A673 (cell line): Measurements from ENCODE around the gene ABRACL. TPM values are rescaled to one million over a fixed set of nuclear protein-coding genes. Genes with fewer than 3 reads are reported as not detected.
"Not testable (repeated sequence)": the region's sequence is repeated elsewhere in the genome, so short reads cannot be mapped to it uniquely, and the experiment has no call there.

ENCODE experiments used
- BruUV-seq: library from RNA; stranded (reverse); fragments of 400-500 nt; replicated peaks from 2 replicates; lab custom pipeline; 2021; lab: Mats Ljungman, UMichigan
- CTCF ChIA-PET: fragments of 300-600 bp; sonication (Branson Sonifier 250); formaldehyde crosslinking; loops from one replicate; lab custom pipeline; 2022; ENCODE audit warnings: antibody characterized with exemption; lab: Charles Lee
- POLR2A ChIA-PET: fragments of 300-600 bp; sonication (Branson Sonifier 250); formaldehyde crosslinking; loops from one replicate; lab custom pipeline; 2022; ENCODE audit warnings: antibody characterized with exemption; ENCODE audit not compliant: low non-redundant PET; lab: Charles Lee
- DNase-seq: peaks from one replicate; pipeline ENCODE4 v3.0.0-alpha.2; 2015; ENCODE audit warnings: low spot score
- H3K27ac ChIP-seq: fragments of 200-600 bp; sonication (generic); 2 replicates; pipeline ENCODE4 v1.5.1; 2016; ENCODE audit warnings: mixed run types, low read depth, mild to moderate bottlenecking, mixed read lengths, antibody characterized with exemption, low read length; ENCODE audit not compliant: poor library complexity, severe bottlenecking
- H3K27me3 ChIP-seq: fragments of 200-600 bp; sonication (generic); replicated peaks from 2 replicates; pipeline ENCODE4 v1.6.1; 2017; ENCODE audit warnings: mixed run types, low read depth, mild to moderate bottlenecking, mixed read lengths, antibody characterized with exemption, low read length; ENCODE audit not compliant: insufficient read depth, poor library complexity
- H3K36me3 ChIP-seq: fragments of 200-600 bp; sonication (generic); 2 replicates; pipeline ENCODE4 v1.6.1; 2016; ENCODE audit warnings: mixed run types, mild to moderate bottlenecking, mixed read lengths, antibody characterized with exemption, low read length; ENCODE audit not compliant: insufficient read depth, poor library complexity, severe bottlenecking
- H3K4me1 ChIP-seq: fragments of 200-600 bp; sonication (generic); 2 replicates; pipeline ENCODE4 v1.6.1; 2017; ENCODE audit warnings: mixed run types, mild to moderate bottlenecking, mixed read lengths, antibody characterized with exemption, low read length; ENCODE audit not compliant: insufficient read depth, poor library complexity, severe bottlenecking
- H3K4me3 ChIP-seq: fragments of 200-600 bp; sonication (generic); 2 replicates; pipeline ENCODE4 v1.5.1; 2016; ENCODE audit warnings: low read depth, mixed run types, mild to moderate bottlenecking, mixed read lengths, low read length; ENCODE audit not compliant: poor library complexity, severe bottlenecking
- H3K9me3 ChIP-seq: fragments of 200-600 bp; sonication (generic); 2 replicates; pipeline ENCODE4 v1.6.1; 2016; ENCODE audit warnings: mixed run types, low read depth, mild to moderate bottlenecking, mixed read lengths, antibody characterized with exemption, low read length; ENCODE audit not compliant: poor library complexity, severe bottlenecking
- EZH2 ChIP-seq: fragments of 200-600 bp; sonication (generic); IDR thresholded peaks from 2 replicates; pipeline ENCODE4 v1.6.1; 2017; ENCODE audit warnings: borderline replicate concordance, low read depth, mild to moderate bottlenecking, mixed read lengths, antibody characterized with exemption, low read length; ENCODE audit not compliant: poor library complexity, severe bottlenecking
- intact Hi-C: fragments of 100-400 bp; cut with micrococcal nuclease; formaldehyde crosslinking; loops from one replicate; pipeline ENCODE4 v1.10.0; 2022; ENCODE audit not compliant: unreplicated experiment
- total RNA-seq: library from RNA; stranded (reverse); gene quantifications from 2 replicates; pipeline ENCODE4 v1.2.3, GENCODE V29; 2021
- TF ChIP-seq, protein P1 (sequence below): fragments of 300-800, 200-600 bp; sonication (generic); conservative IDR thresholded peaks from 2 replicates; pipeline ENCODE4 v1.5.1; 2017; ENCODE audit warnings: low read depth, mild to moderate bottlenecking, antibody characterized with exemption, low read length, moderate library complexity, mixed read lengths

Gene ABRACL
- total RNA-seq, 1 experiment from 2014 or later, result 98.5 TPM

DNA sequence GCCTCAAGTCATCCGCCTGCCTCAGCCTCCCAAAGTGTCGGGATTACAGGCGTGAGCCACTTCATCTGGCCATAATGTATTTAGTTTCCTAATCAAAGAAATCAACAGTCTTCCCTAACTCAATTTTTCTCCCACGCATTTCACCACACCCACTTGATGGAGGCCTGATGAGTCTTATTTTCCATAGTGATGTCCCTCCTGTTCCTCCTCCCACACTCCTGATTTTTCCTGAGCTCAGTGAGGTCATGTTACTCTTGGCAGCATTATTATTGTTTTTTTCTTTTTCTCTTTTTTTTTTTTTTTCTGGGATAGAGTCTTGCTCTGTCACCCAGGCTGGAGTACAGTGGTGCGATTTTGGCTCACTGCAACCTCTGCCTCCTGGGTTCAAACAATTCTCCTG lies 8.9 kb downstream of the ABRACL start:
- DNase-seq, result no peak
- CTCF ChIA-PET, result no interaction called here
- POLR2A ChIA-PET, result interaction anchor here (0.8 kb wide), 1 partner anchor 274 kb away, joined by 3 read pairs; no protein-coding TSS in a partner anchor
- H3K36me3 ChIP-seq, result peaks cover 6% of the 10 kb centered on the region
- TF ChIP-seq, protein P1, sequence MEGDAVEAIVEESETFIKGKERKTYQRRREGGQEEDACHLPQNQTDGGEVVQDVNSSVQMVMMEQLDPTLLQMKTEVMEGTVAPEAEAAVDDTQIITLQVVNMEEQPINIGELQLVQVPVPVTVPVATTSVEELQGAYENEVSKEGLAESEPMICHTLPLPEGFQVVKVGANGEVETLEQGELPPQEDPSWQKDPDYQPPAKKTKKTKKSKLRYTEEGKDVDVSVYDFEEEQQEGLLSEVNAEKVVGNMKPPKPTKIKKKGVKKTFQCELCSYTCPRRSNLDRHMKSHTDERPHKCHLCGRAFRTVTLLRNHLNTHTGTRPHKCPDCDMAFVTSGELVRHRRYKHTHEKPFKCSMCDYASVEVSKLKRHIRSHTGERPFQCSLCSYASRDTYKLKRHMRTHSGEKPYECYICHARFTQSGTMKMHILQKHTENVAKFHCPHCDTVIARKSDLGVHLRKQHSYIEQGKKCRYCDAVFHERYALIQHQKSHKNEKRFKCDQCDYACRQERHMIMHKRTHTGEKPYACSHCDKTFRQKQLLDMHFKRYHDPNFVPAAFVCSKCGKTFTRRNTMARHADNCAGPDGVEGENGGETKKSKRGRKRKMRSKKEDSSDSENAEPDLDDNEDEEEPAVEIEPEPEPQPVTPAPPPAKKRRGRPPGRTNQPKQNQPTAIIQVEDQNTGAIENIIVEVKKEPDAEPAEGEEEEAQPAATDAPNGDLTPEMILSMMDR, result no peak
- TF ChIP-seq EZH2, result no peak
- intact Hi-C loops, result no loop called here
- H3K4me1 ChIP-seq, result no peaks in the 10 kb centered on the region
- no peaks in the 10 kb centered on the region for H3K27me3 ChIP-seq
- no peaks in the 10 kb centered on the region for H3K9me3 ChIP-seq
- H3K4me3 ChIP-seq, result no peak overlapping the region
- BruUV-seq, result no TSS peak
- H3K27ac ChIP-seq, result no peak overlapping the region

DNA sequence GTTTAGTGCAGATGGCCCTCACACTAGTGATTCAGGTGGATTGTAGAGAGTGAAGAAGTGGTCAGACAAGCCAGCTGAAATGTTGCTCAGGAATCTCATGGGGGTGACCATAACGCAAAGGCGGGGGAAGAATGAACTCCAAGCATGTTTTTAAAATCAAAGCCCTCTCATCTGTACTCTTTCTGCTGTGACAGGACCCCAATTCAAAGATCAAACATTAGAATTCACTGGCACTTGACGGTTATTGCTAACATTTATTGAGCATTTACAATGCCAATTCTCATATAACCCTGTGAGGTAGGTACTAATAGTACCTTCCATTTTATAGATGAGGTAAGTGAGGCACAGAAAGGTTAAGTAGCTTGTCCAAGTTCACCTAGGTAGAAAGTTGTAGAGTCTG lies 15.7 kb downstream of the ABRACL start:
- Histone ChIP-seq H3K36me3 (no peaks in the 10 kb centered on the region), H3K9me3 (no peaks in the 10 kb centered on the region), H3K4me1 (no peaks in the 10 kb centered on the region), H3K27me3 (no peaks in the 10 kb centered on the region), H3K27ac (no peak overlapping the region), H3K4me3 (no peak overlapping the region)
- BruUV-seq, result no TSS peak
- ChIA-PET CTCF (no interaction called here), POLR2A (no interaction called here)
- DNase-seq, result no peak
- TF ChIP-seq EZH2, result no peak
- TF ChIP-seq, protein P1, result no peak
- intact Hi-C loops, result no loop called here

DNA sequence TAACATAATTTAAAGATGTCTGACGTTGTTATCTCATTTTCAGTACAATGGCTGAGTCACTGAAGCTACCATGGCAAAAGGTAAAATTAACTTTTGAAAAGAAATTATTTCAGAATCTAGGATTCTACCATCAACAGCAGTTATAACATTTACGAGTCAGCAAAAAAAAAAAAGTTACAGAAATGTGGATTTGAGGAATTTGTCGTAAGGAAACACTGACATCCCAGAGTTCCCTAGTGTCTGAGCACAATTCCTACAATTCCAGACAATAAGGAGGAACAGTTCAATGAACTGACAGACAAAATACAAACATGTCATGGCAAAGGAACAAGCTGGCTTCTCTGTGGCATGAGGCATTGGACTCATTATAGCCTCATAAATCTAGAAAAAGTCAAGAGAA lies 19.1 kb downstream of the ABRACL start:
- Histone ChIP-seq H3K27ac (no peak overlapping the region), H3K9me3 (no peaks in the 10 kb centered on the region), H3K4me3 (no peak overlapping the region), H3K36me3 (no peaks in the 10 kb centered on the region), H3K4me1 (no peaks in the 10 kb centered on the region), H3K27me3 (no peaks in the 10 kb centered on the region)
- TF ChIP-seq, protein P1, result no peak
- TF ChIP-seq EZH2, result no peak
- DNase-seq, result no peak
- ChIA-PET CTCF (no interaction called here), POLR2A (no interaction called here)
- no TSS peak for BruUV-seq
- intact Hi-C loops, result no loop called here

DNA sequence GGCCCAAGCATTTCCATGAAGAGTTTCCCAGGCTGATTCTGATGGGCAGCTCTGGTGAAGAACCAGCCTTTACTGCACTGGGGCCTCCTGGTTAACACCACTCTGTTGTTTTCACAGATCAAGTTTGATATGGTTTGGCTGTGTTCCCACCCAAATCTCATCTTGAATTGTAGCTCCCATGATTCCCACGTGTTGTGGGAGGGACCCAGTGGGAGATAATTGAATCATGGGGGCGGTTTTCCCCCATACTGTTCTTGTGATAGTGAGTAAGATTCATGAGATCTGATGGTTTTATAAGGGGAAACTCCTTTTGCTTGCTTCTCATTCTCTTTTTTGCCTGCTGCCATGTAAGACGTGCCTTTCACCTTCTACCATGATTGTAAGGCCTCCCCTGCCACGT lies 20.4 kb downstream of the ABRACL start:
- H3K9me3 ChIP-seq, intact Hi-C loops, H3K36me3 ChIP-seq, DNase-seq, BruUV-seq, H3K4me1 ChIP-seq, CTCF ChIA-PET, H3K4me3 ChIP-seq, H3K27ac ChIP-seq, POLR2A ChIA-PET, H3K27me3 ChIP-seq: not testable (repeated sequence)

DNA sequence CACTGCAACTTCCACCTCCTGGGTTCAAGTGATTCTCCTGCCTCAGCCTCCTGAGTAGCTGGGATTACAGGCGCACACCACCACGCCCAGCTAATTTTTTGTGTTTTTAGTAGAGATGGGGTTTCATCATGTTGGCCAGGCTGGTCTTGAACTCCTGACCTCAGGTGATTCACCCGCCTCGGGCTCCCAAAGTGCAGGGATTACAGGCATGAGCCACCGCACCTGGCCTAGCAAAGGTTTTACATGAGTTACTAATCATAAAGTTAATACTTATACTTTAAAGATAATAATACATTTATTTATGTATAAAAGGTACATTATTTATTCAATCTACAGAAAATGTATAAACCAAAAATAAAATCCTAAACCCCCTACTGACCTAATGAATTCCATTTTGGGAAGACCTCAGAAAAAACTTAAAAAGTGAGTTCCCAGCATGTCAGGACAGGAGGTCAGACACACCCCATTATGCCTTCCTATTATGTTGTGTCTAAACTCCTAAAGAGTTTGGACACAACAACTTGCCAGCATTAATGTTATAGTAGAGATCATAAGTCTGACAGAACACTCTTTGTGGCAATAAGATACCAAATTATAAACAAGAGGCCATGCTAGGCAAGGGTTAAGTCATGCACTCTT lies 21.7 kb downstream of the ABRACL start:
- POLR2A ChIA-PET, H3K4me1 ChIP-seq, BruUV-seq, H3K9me3 ChIP-seq, intact Hi-C loops, H3K27me3 ChIP-seq, H3K36me3 ChIP-seq, H3K27ac ChIP-seq, H3K4me3 ChIP-seq, DNase-seq: not testable (repeated sequence)
- CTCF ChIA-PET, result interaction anchor here (1.3 kb wide), 1 partner anchor 235 kb away, joined by 3 read pairs; no protein-coding TSS in a partner anchor
